Stimulated activated CD4-positive, alpha-beta T cell treated with anti-CD3 and anti-CD28 coated beads, Interleukin-2, amount 100 ng/mL, for 48 hours (primary cell): Measurements from ENCODE around the gene SPEG.

Source experiments
- DNase-seq, 2 donors: peaks; one replicate each; pipeline ENCODE4 v3.0.0-alpha.2; 2020

The SPEG gene

GRCh38 chr2:219538504-219538951 lies 103.9 kb downstream of the SPEG start:
- DNase-seq: no peak

DNA sequence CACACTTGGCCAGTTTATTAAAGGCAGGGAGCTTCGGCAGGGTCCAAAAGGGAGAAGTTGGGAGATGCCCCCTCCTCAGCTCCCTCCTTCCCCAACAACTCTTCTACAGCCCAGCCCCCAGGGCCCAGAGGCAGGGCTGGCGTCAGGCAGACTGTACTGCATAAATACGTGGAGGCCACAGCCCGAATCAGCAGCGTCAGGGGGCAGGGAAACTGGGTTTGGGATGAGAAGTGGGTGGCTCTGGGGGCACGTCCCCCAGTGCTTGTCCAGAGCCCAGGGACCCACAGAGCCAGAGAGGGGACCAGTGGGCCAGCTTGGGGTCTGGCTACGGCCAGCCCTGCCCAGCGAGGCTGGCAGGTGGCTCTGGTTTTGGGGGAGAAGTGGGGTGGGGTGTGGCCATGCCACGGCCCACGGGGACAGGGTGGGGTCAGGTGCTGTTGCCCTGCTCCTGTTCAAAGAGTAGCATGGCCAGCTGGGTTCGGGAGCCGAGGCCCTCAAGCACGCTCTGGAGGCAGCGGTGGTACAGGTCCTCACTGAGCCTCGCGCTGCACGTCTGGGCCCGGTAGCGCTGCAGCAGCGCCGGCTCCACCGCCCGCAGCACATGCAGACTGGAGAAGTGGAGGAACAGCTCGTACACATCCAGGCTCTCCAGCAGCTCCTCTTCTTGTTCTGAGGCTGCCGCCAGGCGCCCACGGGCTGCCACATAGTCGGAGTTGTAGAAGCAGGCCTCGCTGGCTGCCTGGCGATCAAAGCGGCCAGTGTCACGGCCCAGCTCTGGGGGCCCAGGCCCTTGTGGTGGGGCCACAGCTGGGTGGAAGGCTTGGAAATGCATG lies 104.5 kb downstream of the SPEG start:
- DNase-seq: no peak

- DNase-seq: no peak
Measured at GRCh38 chr2:219539926-219540678, 105.5 kb downstream of the SPEG start.

GRCh38 chr2:219540784-219541504 lies 106.3 kb downstream of the SPEG start:
- no peak for DNase-seq

- DNase-seq: peak; percentile 87
Measured at GRCh38 chr2:219541611-219542180, 107.1 kb downstream of the SPEG start.

DNA sequence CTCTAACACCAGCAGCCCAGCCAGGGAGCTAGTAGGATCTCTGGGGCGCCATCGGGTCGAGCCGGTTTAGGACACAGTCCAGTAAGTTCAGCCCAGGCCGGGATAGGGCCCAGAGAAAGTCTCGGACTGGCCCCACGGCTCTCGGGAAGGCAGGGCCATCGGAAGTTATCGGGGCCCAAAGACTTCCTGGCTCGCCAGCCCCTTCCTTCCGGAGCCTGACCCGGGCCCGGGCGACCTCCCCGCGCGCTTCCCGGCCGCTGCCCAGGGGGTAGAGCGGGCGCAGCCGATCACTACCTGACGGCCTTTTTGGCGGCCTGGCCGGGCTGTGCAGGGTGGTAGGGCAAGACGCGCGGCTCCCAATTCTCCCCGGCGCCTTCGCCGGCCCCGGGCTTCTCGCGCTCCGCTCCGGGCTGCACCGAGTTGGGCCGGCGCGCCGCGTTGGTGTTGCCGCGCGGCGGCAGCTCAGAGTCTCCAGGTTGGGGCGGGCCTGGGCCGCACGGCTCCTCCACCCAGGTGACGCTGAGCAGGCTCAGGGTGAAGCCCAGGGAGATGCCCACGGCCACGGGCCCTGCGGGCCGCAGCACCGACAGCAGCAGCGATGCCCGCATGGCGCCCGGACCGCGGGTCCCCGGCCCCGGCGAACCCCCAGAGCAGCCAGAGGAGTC lies 108.4 kb downstream of the SPEG start:
- no peak for DNase-seq

DNA sequence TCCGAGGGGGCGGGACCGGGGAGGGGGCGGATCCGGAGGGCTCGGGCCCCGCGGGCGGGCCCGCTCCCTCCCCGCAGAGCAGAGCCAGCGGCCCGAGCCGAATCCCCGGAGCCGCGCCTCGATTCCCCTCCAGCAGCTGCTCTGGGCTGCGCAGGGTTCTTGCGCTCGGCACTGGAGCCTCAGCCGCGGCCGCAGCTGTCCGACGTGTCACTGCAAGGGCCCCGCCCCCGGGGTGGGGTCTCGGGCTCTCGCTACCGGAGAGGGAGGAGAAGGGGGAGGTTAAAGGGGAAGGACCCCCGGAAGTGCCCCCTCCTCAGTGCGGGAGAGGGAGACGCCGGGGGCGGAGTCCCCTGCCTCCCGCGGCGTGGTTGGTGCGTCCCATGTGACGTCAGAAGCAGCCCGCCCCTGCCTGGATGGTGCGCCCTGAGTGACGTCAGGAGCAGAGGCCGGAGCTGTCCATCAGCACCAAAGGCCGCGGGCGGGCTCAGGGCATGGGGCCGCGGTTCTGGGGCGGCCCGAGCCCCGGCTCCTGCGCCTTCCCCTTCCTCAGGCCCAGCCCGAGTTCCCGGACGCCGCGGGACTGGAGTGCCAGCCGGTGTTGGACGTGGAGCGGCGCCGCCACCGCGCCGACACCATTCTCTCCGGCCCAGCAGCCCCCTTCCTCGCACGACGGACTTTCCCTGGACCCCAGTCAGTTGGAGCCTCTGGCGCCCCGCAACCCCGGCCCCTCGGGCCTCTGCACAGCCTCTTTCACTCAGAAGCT lies 109.1 kb downstream of the SPEG start, which contains the start of the genes CHPF and TMEM198:
Gene CHPF, minus strand, starts transcription at position 214 of the 763 bp plus-strand sequence. CDS start 271 bp downstream, outside the sequence.
Gene TMEM198, plus strand, starts transcription at position 433 of the 763 bp plus-strand sequence. CDS start 700 bp downstream, outside the sequence.
- peak; percentile 90 to 91 for DNase-seq

DNA sequence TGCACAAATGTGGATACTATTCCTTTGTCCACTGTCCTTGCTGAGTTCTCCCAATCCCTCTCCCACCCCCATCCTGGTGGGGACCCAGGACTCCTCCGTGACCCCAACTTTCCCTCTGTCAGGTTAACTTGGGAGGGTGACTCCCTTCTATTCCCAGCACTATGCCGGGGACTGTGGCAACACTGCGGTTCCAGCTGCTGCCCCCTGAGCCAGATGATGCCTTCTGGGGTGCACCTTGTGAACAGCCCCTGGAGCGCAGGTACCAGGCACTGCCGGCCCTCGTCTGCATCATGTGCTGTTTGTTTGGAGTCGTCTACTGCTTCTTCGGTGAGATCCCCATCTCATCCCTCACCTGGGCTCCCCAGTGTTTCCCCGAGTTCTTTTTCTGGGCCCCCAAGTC lies 109.9 kb downstream of the SPEG start:
- DNase-seq: no peak

- DNase-seq: no peak
Measured at GRCh38 chr2:219545295-219545942, 110.8 kb downstream of the SPEG start.

GRCh38 chr2:219545943-219546352 lies 111.3 kb downstream of the SPEG start:
- DNase-seq: no peak

DNA sequence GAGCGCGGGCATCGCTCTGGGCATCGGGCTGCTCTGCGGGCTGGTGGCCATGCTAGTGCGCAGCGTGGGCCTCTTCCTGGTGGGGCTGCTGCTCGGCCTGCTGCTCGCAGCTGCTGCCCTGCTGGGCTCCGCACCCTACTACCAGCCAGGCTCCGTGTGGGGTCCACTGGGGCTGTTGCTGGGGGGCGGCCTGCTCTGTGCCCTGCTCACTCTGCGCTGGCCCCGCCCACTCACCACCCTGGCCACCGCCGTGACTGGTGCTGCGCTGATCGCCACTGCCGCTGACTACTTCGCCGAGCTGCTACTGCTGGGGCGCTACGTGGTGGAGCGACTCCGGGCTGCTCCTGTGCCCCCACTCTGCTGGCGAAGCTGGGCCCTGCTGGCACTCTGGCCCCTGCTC lies 113.0 kb downstream of the SPEG start:
- no peak for DNase-seq
